Measurements from ENCODE around the gene ODAD3.
A peak's percentile ranks its signal among the peaks of the same experiment; 100 is the strongest.
"Not testable (repeated sequence)": the region's sequence is repeated elsewhere in the genome, so short reads cannot be mapped to it uniquely, and the experiment has no call there.

ODAD3 gene

DNA sequence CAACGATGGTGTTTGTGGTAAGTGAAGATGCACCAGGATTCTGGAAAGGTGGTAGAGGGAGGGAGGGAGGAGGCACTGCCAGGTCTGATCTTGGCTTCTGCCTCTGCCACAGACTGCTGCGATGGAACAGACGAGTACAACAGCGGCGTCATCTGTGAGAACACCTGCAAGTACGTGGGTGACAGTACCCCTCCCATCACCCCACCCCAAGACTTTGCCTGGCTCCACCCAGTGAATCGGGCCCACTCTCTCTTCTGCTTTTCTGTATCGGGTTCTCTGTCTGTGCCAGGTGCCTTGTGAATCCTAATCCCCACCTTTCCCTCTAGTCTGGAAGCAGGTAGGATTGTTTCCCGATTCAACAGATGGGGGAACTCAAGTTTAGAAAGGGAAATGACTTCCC lies 3.0 kb upstream of the ODAD3 start:
- Histone ChIP-seq H3K36me3 (ENCODE audit: control insufficient read depth in 1 of 2, insufficient read depth in 2 of 2, low read length in 2 of 2) (peaks cover 23 to 38% of the 10 kb centered on the region in 2 donors), H3K9ac (ENCODE audit: low read depth in 1 of 2, low read length in 2 of 2) (no peak overlapping the region), H3K27me3 (ENCODE audit: control insufficient read depth in 1 of 2, insufficient read depth in 2 of 2, low read length in 2 of 2) (no peaks in the 10 kb centered on the region)

DNA sequence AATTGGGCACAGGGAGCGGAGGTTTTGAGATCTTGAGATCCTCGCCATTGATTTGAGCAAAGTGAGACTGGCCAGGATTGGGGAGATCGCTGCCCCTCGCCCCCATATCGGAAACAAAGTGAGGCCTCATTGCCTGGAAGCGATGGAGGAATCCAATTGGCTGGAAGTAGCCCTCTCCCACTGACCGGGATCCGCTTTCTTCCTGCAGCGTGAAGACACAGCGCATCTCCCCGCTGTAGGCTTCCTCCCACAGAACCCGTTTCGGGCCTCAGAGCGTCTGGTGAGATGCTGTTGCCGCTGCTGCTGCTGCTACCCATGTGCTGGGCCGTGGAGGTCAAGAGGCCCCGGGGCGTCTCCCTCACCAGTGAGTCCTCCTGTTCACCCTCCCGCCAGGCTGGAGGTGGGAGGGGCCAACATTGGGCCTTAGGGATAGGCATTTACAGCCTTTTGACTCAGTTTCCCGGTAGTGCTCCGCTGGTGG lies 952 bp upstream of the ODAD3 start:
- Histone ChIP-seq H3K36me3 (ENCODE audit: control insufficient read depth in 1 of 2, insufficient read depth in 2 of 2, low read length in 2 of 2) (peaks cover 11 to 22% of the 10 kb centered on the region in 2 donors), H3K4me3 (ENCODE audit: low read depth in 1 of 2, low read length in 2 of 2) (peak overlapping the region; percentile 89 to 96), H3K4me1 (ENCODE audit: control insufficient read depth in 1 of 2, insufficient read depth in 2 of 2, low read length in 2 of 2) (peaks cover 11 to 17% of the 10 kb centered on the region in 2 donors), H3K27me3 (ENCODE audit: control insufficient read depth in 1 of 2, insufficient read depth in 2 of 2, low read length in 2 of 2) (no peaks in the 10 kb centered on the region), H3K27ac (ENCODE audit: low read depth, low read length) (peak overlapping the region; percentile 64), H3K9me3 (ENCODE audit: control insufficient read depth in 1 of 2, low read length in 2 of 2) (no peaks in the 10 kb centered on the region), H3K9ac (ENCODE audit: low read depth in 1 of 2, low read length in 2 of 2) (peak overlapping the region; percentile 55 to 89)

More for the DNA sequence above, 3.0 kb upstream of the ODAD3 start:
- Histone ChIP-seq H3K4me1 (ENCODE audit: control insufficient read depth in 1 of 2, insufficient read depth in 2 of 2, low read length in 2 of 2) (peaks cover 11 to 17% of the 10 kb centered on the region in 2 donors), H3K9me3 (ENCODE audit: control insufficient read depth in 1 of 2, low read length in 2 of 2) (no peaks in the 10 kb centered on the region), H3K27ac (ENCODE audit: low read depth, low read length) (no peak overlapping the region), H3K4me3 (ENCODE audit: low read depth in 1 of 2, low read length in 2 of 2) (no peak overlapping the region)

DNA sequence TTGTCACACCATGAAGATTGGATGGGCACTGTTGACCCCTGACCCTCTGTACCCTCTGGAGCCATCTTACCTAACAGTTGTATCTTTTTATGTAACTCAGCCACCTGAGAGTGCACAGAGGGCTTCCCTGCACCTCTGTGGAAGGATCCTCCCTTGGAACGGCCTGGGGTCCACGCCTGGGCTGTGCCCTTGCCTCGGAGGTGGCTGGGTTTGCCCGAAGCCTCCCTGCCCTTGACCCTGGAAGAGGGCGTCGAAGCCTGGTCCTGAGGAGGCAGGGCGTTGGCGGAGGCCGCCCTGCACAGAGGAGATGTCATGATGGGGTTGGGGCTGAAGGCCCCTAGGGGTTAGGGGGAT lies 241 bp downstream of the ODAD3 start:
- H3K9me3 ChIP-seq (ENCODE audit: control insufficient read depth in 1 of 2, low read length in 2 of 2): no peaks in the 10 kb centered on the region
- peak overlapping the region; percentile 89 to 96 for H3K4me3 ChIP-seq (ENCODE audit: low read depth in 1 of 2, low read length in 2 of 2)
- H3K4me1 ChIP-seq (ENCODE audit: control insufficient read depth in 1 of 2, insufficient read depth in 2 of 2, low read length in 2 of 2): peaks cover 11 to 17% of the 10 kb centered on the region in 2 donors
- peak overlapping the region; percentile 30 for H3K27ac ChIP-seq (ENCODE audit: low read depth, low read length)
- peak overlapping the region; percentile 48 to 84 for H3K9ac ChIP-seq (ENCODE audit: low read depth in 1 of 2, low read length in 2 of 2)
- H3K27me3 ChIP-seq (ENCODE audit: control insufficient read depth in 1 of 2, insufficient read depth in 2 of 2, low read length in 2 of 2): no peaks in the 10 kb centered on the region
- H3K36me3 ChIP-seq (ENCODE audit: control insufficient read depth in 1 of 2, insufficient read depth in 2 of 2, low read length in 2 of 2): peaks cover 9 to 17% of the 10 kb centered on the region in 2 donors

DNA sequence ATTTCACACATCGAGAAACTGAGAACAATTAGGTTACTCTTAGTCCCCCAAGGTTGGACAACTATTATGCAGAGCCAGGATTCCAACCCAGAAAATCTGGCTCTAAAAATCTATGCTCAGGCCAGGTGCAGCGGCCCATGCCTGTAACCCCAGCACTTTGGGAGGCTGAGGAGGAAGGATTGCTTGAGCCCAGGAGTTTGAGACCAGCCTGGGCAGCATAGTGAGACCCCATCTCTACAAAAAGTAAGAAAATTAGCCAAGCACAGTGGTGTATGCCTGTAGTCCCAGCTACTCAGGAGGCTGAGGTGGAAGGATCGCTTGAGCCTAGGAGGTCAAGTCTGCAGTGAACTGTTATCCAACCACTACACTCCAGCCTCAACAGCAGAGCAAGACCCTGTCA lies 1.4 kb downstream of the ODAD3 start:
- Histone ChIP-seq H3K36me3 (ENCODE audit: control insufficient read depth in 1 of 2, insufficient read depth in 2 of 2, low read length in 2 of 2) (peaks cover 9 to 11% of the 10 kb centered on the region in 2 donors), H3K4me1 (ENCODE audit: control insufficient read depth in 1 of 2, insufficient read depth in 2 of 2, low read length in 2 of 2) (peaks cover 11 to 17% of the 10 kb centered on the region in 2 donors)
- H3K27me3 ChIP-seq (ENCODE audit: control insufficient read depth in 1 of 2, insufficient read depth in 2 of 2, low read length in 2 of 2); H3K4me3 ChIP-seq (ENCODE audit: low read depth in 1 of 2, low read length in 2 of 2); H3K9ac ChIP-seq (ENCODE audit: low read depth in 1 of 2, low read length in 2 of 2); H3K9me3 ChIP-seq (ENCODE audit: control insufficient read depth in 1 of 2, low read length in 2 of 2); H3K27ac ChIP-seq (ENCODE audit: low read depth, low read length): not testable (repeated sequence)

DNA sequence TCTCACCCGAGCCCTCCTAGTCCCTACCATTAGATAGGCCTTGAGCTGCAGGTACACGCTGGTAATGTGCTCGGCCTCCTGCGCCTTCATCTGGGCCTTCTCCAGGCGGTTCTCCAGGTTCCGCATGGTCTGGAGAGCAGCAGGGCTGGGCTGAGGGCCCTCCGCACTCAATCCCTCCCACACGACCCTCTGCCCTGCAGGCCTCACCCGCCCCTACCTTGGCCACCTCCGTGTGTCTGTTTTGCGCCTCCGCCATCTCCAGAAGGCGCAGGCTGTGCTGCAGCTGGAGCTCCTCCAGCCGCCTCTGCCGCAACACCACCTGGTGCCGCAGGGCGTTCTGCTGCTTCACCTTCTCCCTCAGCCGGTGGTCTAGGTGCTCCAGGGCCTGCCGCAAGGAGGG lies 8.3 kb downstream of the ODAD3 start:
- Histone ChIP-seq H3K4me1 (ENCODE audit: control insufficient read depth in 1 of 2, insufficient read depth in 2 of 2, low read length in 2 of 2) (peaks cover 7 to 18% of the 10 kb centered on the region in 2 donors), H3K36me3 (ENCODE audit: control insufficient read depth in 1 of 2, insufficient read depth in 2 of 2, low read length in 2 of 2) (no peaks in the 10 kb centered on the region), H3K9me3 (ENCODE audit: control insufficient read depth in 1 of 2, low read length in 2 of 2) (no peaks in the 10 kb centered on the region), H3K27ac (ENCODE audit: low read depth, low read length) (no peak overlapping the region), H3K9ac (ENCODE audit: low read depth in 1 of 2, low read length in 2 of 2) (no peak overlapping the region), H3K27me3 (ENCODE audit: control insufficient read depth in 1 of 2, insufficient read depth in 2 of 2, low read length in 2 of 2) (peaks cover 15 to 22% of the 10 kb centered on the region in 2 donors), H3K4me3 (ENCODE audit: low read depth in 1 of 2, low read length in 2 of 2) (no peak overlapping the region)

DNA sequence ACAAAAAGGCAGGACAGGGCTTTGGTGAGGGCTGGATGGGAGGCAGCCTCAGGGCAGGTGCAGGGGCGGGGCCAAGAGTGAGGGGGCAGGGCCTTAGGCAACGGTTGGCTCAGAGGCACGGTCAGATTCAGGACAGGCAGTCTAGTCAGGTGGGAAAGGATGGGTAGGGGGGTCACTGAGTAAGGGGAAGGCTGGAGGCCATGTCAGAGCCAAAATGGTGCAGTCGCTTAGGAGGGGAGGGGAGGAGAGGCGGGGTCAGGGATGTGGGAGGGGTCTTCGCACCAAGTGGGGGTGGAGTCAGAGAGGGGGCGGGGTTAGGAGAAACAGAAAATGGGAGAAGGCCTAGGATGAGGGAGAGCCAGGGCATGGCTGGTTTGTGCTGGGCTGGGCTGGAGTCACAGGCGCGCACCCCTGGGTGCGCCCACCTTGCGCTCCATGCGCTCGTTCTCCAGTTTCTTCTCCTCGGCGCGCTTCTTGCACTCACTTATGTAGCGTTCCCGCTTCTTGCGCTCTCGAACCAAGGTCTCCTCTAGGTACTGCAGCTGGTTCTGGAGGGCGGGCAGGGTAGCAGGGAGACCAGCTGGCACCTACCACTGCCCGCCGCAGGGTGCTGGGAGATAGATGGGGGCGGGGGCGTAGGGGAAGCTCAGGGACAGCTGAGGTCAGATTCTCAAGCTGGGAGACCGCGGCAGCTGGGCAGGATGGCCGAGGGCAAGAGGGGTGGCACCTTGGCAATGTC lies 9.0 kb downstream of the ODAD3 start:
- Histone ChIP-seq H3K4me1 (ENCODE audit: control insufficient read depth in 1 of 2, insufficient read depth in 2 of 2, low read length in 2 of 2) (peaks cover 13 to 26% of the 10 kb centered on the region in 2 donors), H3K27ac (ENCODE audit: low read depth, low read length) (no peak overlapping the region), H3K27me3 (ENCODE audit: control insufficient read depth in 1 of 2, insufficient read depth in 2 of 2, low read length in 2 of 2) (peaks cover 22 to 30% of the 10 kb centered on the region in 2 donors), H3K9ac (ENCODE audit: low read depth in 1 of 2, low read length in 2 of 2) (no peak overlapping the region), H3K9me3 (ENCODE audit: control insufficient read depth in 1 of 2, low read length in 2 of 2) (no peaks in the 10 kb centered on the region), H3K36me3 (ENCODE audit: control insufficient read depth in 1 of 2, insufficient read depth in 2 of 2, low read length in 2 of 2) (no peaks in the 10 kb centered on the region), H3K4me3 (ENCODE audit: low read depth in 1 of 2, low read length in 2 of 2) (no peak overlapping the region)

DNA sequence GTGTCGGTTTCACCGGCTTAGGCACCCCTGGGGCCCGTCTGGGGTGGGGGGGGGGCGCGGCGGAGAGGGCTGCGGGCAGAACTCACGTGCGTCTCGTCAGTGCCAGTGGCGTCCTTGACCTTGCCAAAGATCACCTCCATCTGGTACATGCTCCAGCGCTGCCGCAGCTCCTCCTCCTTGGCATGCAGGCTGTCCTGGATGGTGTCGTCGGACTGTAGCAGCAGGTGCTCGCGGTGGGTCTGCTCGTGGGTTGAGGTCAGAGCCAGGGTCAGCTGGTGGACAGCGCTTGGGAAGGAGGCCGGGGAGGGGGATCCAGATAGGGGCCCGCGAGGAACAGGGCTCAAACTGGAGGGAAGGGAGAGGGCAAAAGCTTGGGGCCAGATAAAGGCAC lies 11.1 kb downstream of the ODAD3 start:
- no peak overlapping the region for H3K9ac ChIP-seq (ENCODE audit: low read depth in 1 of 2, low read length in 2 of 2)
- no peaks in the 10 kb centered on the region for H3K36me3 ChIP-seq (ENCODE audit: control insufficient read depth in 1 of 2, insufficient read depth in 2 of 2, low read length in 2 of 2)
- H3K27me3 ChIP-seq (ENCODE audit: control insufficient read depth in 1 of 2, insufficient read depth in 2 of 2, low read length in 2 of 2): peaks cover 34 to 44% of the 10 kb centered on the region in 2 donors
- no peak overlapping the region for H3K27ac ChIP-seq (ENCODE audit: low read depth, low read length)
- no peaks in the 10 kb centered on the region for H3K9me3 ChIP-seq (ENCODE audit: control insufficient read depth in 1 of 2, low read length in 2 of 2)
- H3K4me3 ChIP-seq (ENCODE audit: low read depth in 1 of 2, low read length in 2 of 2): no peak overlapping the region
- peaks cover 20 to 32% of the 10 kb centered on the region in 2 donors for H3K4me1 ChIP-seq (ENCODE audit: control insufficient read depth in 1 of 2, insufficient read depth in 2 of 2, low read length in 2 of 2)

DNA sequence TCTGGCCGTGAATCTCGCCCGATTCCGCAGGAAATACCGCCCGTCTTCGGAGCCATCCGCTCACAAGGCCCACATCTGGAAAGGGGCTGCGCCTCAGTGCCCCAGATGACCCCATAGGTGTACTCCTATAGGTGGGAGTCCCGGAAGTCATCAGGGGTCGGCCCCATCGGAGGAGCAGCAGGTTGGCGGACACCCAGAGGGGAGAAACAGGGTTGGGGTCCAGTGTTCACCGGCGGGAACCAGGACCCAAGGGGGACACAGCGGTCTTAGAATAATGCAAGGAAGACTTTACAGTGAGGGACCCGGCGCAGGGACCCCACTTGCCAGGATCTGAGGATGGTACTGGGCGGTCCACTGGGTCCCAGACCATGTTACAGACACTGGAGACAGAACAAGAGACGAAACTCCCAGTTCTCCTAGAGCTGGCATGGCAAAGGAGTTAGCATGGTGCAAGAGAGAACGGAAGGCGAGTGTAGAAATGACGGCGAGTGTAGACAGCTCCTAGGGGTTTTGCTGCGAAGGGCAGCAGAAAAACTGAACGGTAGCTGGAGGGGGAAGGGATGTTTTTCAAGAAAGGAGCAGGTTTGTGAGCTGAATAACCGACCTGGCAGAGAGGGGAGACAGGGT lies 11.6 kb downstream of the ODAD3 start:
- H3K27ac ChIP-seq (ENCODE audit: low read depth, low read length): no peak overlapping the region
- peaks cover 20 to 32% of the 10 kb centered on the region in 2 donors for H3K4me1 ChIP-seq (ENCODE audit: control insufficient read depth in 1 of 2, insufficient read depth in 2 of 2, low read length in 2 of 2)
- H3K36me3 ChIP-seq (ENCODE audit: control insufficient read depth in 1 of 2, insufficient read depth in 2 of 2, low read length in 2 of 2): no peaks in the 10 kb centered on the region
- no peak overlapping the region for H3K9ac ChIP-seq (ENCODE audit: low read depth in 1 of 2, low read length in 2 of 2)
- no peak overlapping the region for H3K4me3 ChIP-seq (ENCODE audit: low read depth in 1 of 2, low read length in 2 of 2)
- H3K27me3 ChIP-seq (ENCODE audit: control insufficient read depth in 1 of 2, insufficient read depth in 2 of 2, low read length in 2 of 2): peaks cover 40 to 49% of the 10 kb centered on the region in 2 donors
- no peaks in the 10 kb centered on the region for H3K9me3 ChIP-seq (ENCODE audit: control insufficient read depth in 1 of 2, low read length in 2 of 2)

DNA sequence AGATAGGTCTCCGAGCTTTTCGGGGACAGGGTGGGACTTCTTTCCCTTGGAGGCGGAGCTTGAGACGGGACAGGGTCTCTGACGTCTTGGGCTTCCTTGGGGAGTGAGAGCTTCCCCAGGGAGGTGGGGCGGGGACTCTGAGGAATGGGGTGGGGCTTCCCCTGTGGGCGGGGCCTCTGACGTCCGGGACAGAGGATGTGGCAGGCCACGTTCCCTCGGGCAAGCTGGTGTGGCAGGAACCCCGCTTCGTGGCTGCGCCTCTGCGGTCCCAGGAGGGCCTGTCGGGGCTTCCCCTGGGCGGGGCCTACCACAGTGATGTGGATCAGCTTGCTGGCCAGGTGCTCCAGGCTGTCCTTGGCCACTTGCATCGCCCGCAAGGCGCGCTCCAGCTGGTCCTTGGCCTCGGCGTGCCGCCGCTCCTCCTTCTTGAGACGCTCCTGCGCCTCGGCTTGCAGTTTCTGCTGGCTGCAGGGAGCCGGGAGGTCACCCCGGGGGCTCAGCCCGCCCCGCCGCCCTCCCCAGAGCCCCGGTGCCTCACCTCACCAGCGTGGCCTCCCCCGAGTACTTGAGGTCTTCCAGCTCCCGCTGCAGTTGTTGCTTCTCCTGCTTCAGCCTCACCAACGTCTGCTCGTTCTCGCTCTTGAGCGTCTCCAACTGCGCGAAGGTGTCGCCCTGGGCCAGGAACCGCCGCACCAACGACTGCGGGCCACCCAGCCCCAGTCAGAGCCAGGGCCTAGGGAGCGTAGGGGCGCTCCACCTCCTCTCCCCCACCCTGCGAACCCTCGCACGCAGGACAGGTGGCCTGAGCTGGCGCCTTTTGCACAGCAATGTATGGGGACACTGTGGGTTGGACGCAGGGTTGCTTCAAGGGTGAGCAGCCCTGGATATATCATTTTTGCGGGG lies 12.5 kb downstream of the ODAD3 start:
- peaks cover 20 to 32% of the 10 kb centered on the region in 2 donors for H3K4me1 ChIP-seq (ENCODE audit: control insufficient read depth in 1 of 2, insufficient read depth in 2 of 2, low read length in 2 of 2)
- no peaks in the 10 kb centered on the region for H3K9me3 ChIP-seq (ENCODE audit: control insufficient read depth in 1 of 2, low read length in 2 of 2)
- H3K27me3 ChIP-seq (ENCODE audit: control insufficient read depth in 1 of 2, insufficient read depth in 2 of 2, low read length in 2 of 2): peaks cover 46 to 50% of the 10 kb centered on the region in 2 donors
- no peak overlapping the region for H3K9ac ChIP-seq (ENCODE audit: low read depth in 1 of 2, low read length in 2 of 2)
- no peaks in the 10 kb centered on the region for H3K36me3 ChIP-seq (ENCODE audit: control insufficient read depth in 1 of 2, insufficient read depth in 2 of 2, low read length in 2 of 2)
- no peak overlapping the region for H3K27ac ChIP-seq (ENCODE audit: low read depth, low read length)
- H3K4me3 ChIP-seq (ENCODE audit: low read depth in 1 of 2, low read length in 2 of 2): peak overlapping the region; percentile 55 to 60

All from duodenal mucosa (tissue), 2 donors.